Breast epithelium (tissue), 4 donors: ENCODE results near the gene ABCA4. TPM values are rescaled to one million over a fixed set of nuclear protein-coding genes. Genes with fewer than 3 reads are reported as not detected.
"Not testable (repeated sequence)": the region's sequence is repeated elsewhere in the genome, so short reads cannot be mapped to it uniquely, and the experiment has no call there.

Experiments used
- DNase-seq, 2 donors: peaks; one replicate each; pipeline ENCODE4 v3.0.0-alpha.2; 2019; ENCODE audit warnings: low spot score in 2 of 2
- H3K27ac ChIP-seq, 2 donors: fragments of 200-600 bp; sonication (generic) in 1 of 2; one replicate each; pipeline ENCODE4 v1.5.1; 2016 to 2019; ENCODE audit warnings: mild to moderate bottlenecking in 1 of 2
- H3K27me3 ChIP-seq, 2 donors: fragments of 200-600 bp; sonication (generic) in 1 of 2; one replicate each; pipeline versions ENCODE4 v1.5.1 to v1.6.0; 2017 to 2019; ENCODE audit warnings: control low read depth in 1 of 2, mild to moderate bottlenecking in 1 of 2
- H3K36me3 ChIP-seq: fragments of 200-600 bp; one replicate; pipeline ENCODE4 v1.5.1; 2019
- H3K4me1 ChIP-seq, 2 donors: fragments of 200-600 bp; sonication (generic); one replicate each; pipeline ENCODE4 v1.5.1; 2016 to 2019; ENCODE audit warnings: control low read depth in 1 of 2
- H3K4me3 ChIP-seq, 3 donors: fragments of 200-600 bp; sonication (generic); 1 replicate in 2 of 3; 2 replicates in 1 of 3; pipeline ENCODE4 v1.5.1; 2016 to 2019; ENCODE audit warnings: mild to moderate bottlenecking in 3 of 3, moderate library complexity in 2 of 3
- H3K9me3 ChIP-seq, 2 donors: fragments of 200-600 bp; sonication (generic) in 1 of 2; one replicate each; pipeline ENCODE4 v1.5.1; 2016 to 2019; ENCODE audit warnings: control low read depth in 1 of 2
- CTCF ChIP-seq, 3 donors: fragments of 450-650 bp; IDR thresholded peaks; one replicate each; pipeline ENCODE4 v1.5.1; 2016 to 2017; ENCODE audit warnings: antibody characterized with exemption in 3 of 3, mild to moderate bottlenecking in 3 of 3, moderate library complexity in 3 of 3
- POLR2A ChIP-seq: fragments of 450-650 bp; IDR thresholded peaks from one replicate; pipeline ENCODE4 v1.6.1; 2016; ENCODE audit warnings: antibody characterized with exemption, mild to moderate bottlenecking, moderate library complexity
- POLR2AphosphoS5 ChIP-seq, 3 donors: sonication (generic); formaldehyde crosslinking; IDR thresholded peaks; one replicate each; pipeline ENCODE4 v1.6.1; 2017; ENCODE audit warnings: antibody characterized with exemption in 3 of 3
- intact Hi-C: fragments of 100-400 bp; cut with DNase I; formaldehyde crosslinking; loops from one replicate; pipeline ENCODE4 v1.15.1; 2023; ENCODE audit warnings: low total_unique reads
- total RNA-seq, 3 donors: library from RNA; depleted of rRNA; stranded (reverse); fragments of >200 nt; gene quantifications; one replicate each; pipeline ENCODE4 v1.1.0, GENCODE V29; 2016

Gene ABCA4
- total RNA-seq, 3 donors from 2014 or later, result 0.16 to 3.5 (median 1.3) TPM

GRCh38 chr1:93991271-93991670, 129.7 kb downstream of the ABCA4 start:
- intact Hi-C loops, result no loop called here
- peak overlapping the region in 1 of 2 donors; percentile 82 for H3K27ac ChIP-seq
- H3K27me3 ChIP-seq, result no peaks in the 10 kb centered on the region
- H3K4me3 ChIP-seq, result no peak overlapping the region
- TF ChIP-seq CTCF (IDR thresholded peaks at IDR 0.05), result no peak
- TF ChIP-seq POLR2A, result no peak
- no peak for TF ChIP-seq POLR2AphosphoS5 (IDR thresholded peaks at IDR 0.05)
- H3K36me3 ChIP-seq, result no peaks in the 10 kb centered on the region
- no peak for DNase-seq
- H3K4me1 ChIP-seq, result peaks cover 6 to 21% of the 10 kb centered on the region in 2 donors
- no peaks in the 10 kb centered on the region for H3K9me3 ChIP-seq

GRCh38 chr1:93990477-93990876, 130.5 kb downstream of the ABCA4 start:
- H3K4me1 ChIP-seq, result peaks cover 6 to 21% of the 10 kb centered on the region in 2 donors
- H3K36me3 ChIP-seq, H3K27me3 ChIP-seq, H3K9me3 ChIP-seq, DNase-seq, H3K4me3 ChIP-seq, intact Hi-C loops: not testable (repeated sequence)
- H3K27ac ChIP-seq, result peak overlapping the region; percentile 82 to 91

GRCh38 chr1:93990010-93990409, 130.9 kb downstream of the ABCA4 start:
- peaks cover 6 to 21% of the 10 kb centered on the region in 2 donors for H3K4me1 ChIP-seq
- intact Hi-C loops, result no loop called here
- no peaks in the 10 kb centered on the region for H3K27me3 ChIP-seq
- no peaks in the 10 kb centered on the region for H3K9me3 ChIP-seq
- peak overlapping the region; percentile 82 to 91 for H3K27ac ChIP-seq
- no peak overlapping the region for H3K4me3 ChIP-seq
- no peaks in the 10 kb centered on the region for H3K36me3 ChIP-seq
- no peak for TF ChIP-seq POLR2AphosphoS5 (IDR thresholded peaks at IDR 0.05)
- TF ChIP-seq POLR2A, result no peak
- no peak for TF ChIP-seq CTCF (IDR thresholded peaks at IDR 0.05)
- no peak for DNase-seq

GRCh38 chr1:93989601-93990000, 131.3 kb downstream of the ABCA4 start:
- intact Hi-C loops, result no loop called here
- Histone ChIP-seq H3K27me3 (no peaks in the 10 kb centered on the region), H3K4me1 (peaks cover 6 to 21% of the 10 kb centered on the region in 2 donors), H3K36me3 (no peaks in the 10 kb centered on the region), H3K4me3 (no peak overlapping the region), H3K9me3 (no peaks in the 10 kb centered on the region), H3K27ac (peak overlapping the region; percentile 82 to 91)
- no peak for DNase-seq
- no peak for TF ChIP-seq CTCF (IDR thresholded peaks at IDR 0.05)
- TF ChIP-seq POLR2AphosphoS5 (IDR thresholded peaks at IDR 0.05), result no peak
- no peak for TF ChIP-seq POLR2A

GRCh38 chr1:93988634-93989350, 132.2 kb downstream of the ABCA4 start:
- no peaks in the 10 kb centered on the region for H3K36me3 ChIP-seq
- no peaks in the 10 kb centered on the region for H3K27me3 ChIP-seq
- intact Hi-C loops, result no loop called here
- no peak for TF ChIP-seq CTCF (IDR thresholded peaks at IDR 0.05)
- peak in 2 of 3 donors; percentile 61 to 66 for TF ChIP-seq POLR2AphosphoS5 (IDR thresholded peaks at IDR 0.05)
- peak in 1 of 2 donors; percentile 87 for DNase-seq
- peaks cover 6 to 21% of the 10 kb centered on the region in 2 donors for H3K4me1 ChIP-seq
- H3K27ac ChIP-seq, result peak overlapping the region; percentile 82 to 91
- no peaks in the 10 kb centered on the region for H3K9me3 ChIP-seq
- no peak overlapping the region for H3K4me3 ChIP-seq
